Duodenal mucosa (tissue), 2 donors: ENCODE measurements around the gene BTN3A1.
"Not testable (repeated sequence)": the region's sequence is repeated elsewhere in the genome, so short reads cannot be mapped to it uniquely, and the experiment has no call there.

Experiments
- H3K27ac ChIP-seq: one replicate; pipeline ENCODE4 v1.7.0; 2013; ENCODE audit warnings: low read depth, low read length
- H3K27me3 ChIP-seq, 2 donors: one replicate each; pipeline ENCODE4 v1.7.0; 2013; ENCODE audit warnings: low read length in 2 of 2, control low read depth in 1 of 2; ENCODE audit not compliant: insufficient read depth in 2 of 2, control insufficient read depth in 1 of 2
- H3K36me3 ChIP-seq, 2 donors: one replicate each; pipeline ENCODE4 v1.7.0; 2013; ENCODE audit warnings: low read length in 2 of 2, control low read depth in 1 of 2; ENCODE audit not compliant: insufficient read depth in 2 of 2, control insufficient read depth in 1 of 2
- H3K4me1 ChIP-seq, 2 donors: one replicate each; pipeline ENCODE4 v1.7.0; 2013; ENCODE audit warnings: low read length in 2 of 2, control low read depth in 1 of 2; ENCODE audit not compliant: insufficient read depth in 2 of 2, control insufficient read depth in 1 of 2
- H3K4me3 ChIP-seq, 2 donors: one replicate each; pipeline ENCODE4 v1.7.0; 2013; ENCODE audit warnings: low read length in 2 of 2, low read depth in 1 of 2
- H3K9ac ChIP-seq, 2 donors: one replicate each; pipeline ENCODE4 v1.7.0; 2013; ENCODE audit warnings: low read length in 2 of 2, low read depth in 1 of 2
- H3K9me3 ChIP-seq, 2 donors: one replicate each; pipeline ENCODE4 v1.7.0; 2013; ENCODE audit warnings: low read length in 2 of 2, control low read depth in 1 of 2; ENCODE audit not compliant: control insufficient read depth in 1 of 2

Gene BTN3A1

DNA sequence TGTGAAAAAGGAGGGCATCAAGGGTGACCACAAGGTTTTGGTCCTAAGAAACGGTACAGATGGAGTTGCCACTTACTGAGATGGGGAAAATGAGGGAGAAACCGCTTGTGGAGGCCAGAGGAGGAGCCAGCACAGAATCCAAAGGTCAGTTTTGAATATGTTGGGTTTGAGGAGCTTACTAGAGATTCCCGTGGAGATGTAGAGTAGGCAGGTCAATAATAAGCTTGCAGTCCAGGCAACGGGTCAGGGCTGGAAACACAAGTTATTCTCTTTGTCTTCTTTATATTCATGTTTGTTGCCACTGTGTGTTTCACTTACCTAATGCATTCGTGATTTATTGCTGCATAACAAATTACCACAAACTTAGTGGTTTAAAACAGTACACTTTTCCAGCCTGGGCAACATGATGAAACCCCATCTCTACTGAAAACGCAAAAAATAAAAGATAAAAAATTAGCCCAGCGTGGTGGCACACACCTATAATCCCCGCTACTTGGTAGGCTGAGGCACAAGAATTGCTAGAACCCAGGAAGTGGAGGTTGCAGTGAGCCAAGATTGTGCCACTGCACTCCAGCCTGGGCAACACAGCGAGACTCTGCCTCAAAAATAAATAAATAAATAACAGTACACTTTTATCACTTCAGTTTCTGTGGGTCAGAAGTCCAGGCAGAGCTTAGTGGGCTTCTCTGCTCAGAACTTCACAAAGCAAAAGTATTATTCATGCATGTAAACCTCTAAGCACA, 39.8 kb upstream of the BTN3A1 start:
- no peak overlapping the region for H3K4me3 ChIP-seq
- no peak overlapping the region for H3K27ac ChIP-seq
- no peaks in the 10 kb centered on the region for H3K27me3 ChIP-seq
- H3K4me1 ChIP-seq = peaks cover 22 to 26% of the 10 kb centered on the region in 2 donors
- H3K36me3 ChIP-seq = no peaks in the 10 kb centered on the region
- H3K9ac ChIP-seq = no peak overlapping the region
- H3K9me3 ChIP-seq = no peaks in the 10 kb centered on the region

DNA sequence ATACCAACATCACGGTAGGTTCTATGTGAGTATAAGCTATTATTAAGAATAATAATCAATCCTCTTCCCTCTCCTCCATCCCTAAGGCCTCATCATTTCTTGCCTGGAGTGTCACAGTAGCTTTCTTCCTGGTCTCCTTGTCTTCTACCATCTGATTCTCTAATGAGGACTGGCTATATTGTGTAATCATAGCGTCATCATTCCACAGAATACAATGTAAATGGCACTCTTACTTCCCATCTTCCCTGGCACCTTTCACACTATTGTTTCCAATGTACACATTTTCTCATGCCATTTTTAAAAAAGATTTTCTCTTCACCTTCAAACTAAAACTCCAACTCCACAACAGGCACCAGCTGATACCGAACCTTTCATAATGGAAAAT, 39.2 kb upstream of the BTN3A1 start:
- H3K9me3 ChIP-seq = no peaks in the 10 kb centered on the region
- H3K27ac ChIP-seq = no peak overlapping the region

DNA sequence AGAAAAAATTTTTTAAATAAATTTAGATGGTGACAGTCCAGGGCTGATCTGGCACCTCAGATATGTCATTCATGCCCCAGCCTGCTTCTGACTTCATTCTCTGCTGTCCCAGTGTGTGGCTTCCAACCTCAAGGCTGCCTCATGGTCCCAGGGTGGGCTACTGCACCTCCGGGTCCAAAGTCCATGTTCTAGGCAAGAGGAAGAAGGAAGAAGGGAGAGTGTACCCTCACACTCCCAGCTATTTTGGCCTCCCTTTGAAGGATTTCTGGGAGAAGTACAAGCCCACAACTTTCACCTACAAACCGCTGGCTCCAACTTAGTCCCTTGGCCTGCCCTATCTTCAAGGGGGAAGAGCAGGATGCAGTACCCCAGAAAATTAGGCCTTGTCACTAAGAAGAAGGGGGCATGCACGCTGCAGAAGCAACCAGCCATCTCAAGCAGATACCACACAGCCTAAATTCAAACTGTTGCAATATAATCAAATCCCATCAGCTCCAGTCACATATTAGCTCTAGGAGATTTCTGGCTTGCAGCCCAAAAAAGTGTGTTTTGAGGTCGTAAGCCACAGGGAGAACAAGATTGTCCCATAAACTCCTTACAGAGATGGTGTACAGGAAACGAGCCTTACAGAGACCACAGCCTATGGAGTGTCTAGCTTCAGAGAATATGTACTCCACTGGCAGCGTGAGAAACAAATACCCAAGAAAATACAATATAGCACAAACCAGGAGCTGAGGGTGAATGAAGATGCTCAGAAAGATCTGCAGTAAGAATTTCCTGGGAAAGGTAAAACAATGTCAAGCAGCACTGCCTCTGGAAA, 38.0 kb upstream of the BTN3A1 start:
- Histone ChIP-seq H3K9ac (peak overlapping the region; percentile 79 to 96), H3K4me1 (peaks cover 23 to 26% of the 10 kb centered on the region in 2 donors), H3K4me3 (peak overlapping the region; percentile 62 to 94), H3K36me3 (peaks cover 2 to 6% of the 10 kb centered on the region in 2 donors), H3K27me3 (no peaks in the 10 kb centered on the region), H3K27ac (peak overlapping the region; percentile 65), H3K9me3 (no peaks in the 10 kb centered on the region)

More for the DNA sequence above, 39.2 kb upstream of the BTN3A1 start:
- Histone ChIP-seq H3K9ac (no peak overlapping the region), H3K27me3 (no peaks in the 10 kb centered on the region), H3K4me3 (no peak overlapping the region), H3K4me1 (peaks cover 23 to 26% of the 10 kb centered on the region in 2 donors), H3K36me3 (no peaks in the 10 kb centered on the region)

DNA sequence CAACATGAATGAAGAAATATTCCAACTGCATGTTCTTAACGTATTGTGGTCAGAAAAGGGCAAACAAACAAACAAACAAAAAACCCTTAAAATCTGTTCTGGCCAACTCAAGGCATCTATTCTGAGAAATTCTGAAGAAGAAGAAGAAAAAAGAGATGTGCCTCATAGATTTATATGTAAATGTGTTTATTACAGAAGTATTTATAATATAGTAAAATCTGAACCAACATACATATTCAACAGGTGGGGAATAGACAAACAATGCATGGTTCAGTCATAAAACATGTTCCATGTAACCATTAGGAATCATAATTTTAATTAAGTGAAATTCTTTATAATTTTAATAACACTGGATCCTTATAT, 36.5 kb upstream of the BTN3A1 start:
- peaks cover 5 to 21% of the 10 kb centered on the region in 2 donors for H3K36me3 ChIP-seq
- H3K27ac ChIP-seq = peak overlapping the region; percentile 84
- peak overlapping the region; percentile 93 to 96 for H3K9ac ChIP-seq
- H3K4me1 ChIP-seq = peaks cover 26 to 31% of the 10 kb centered on the region in 2 donors
- peak overlapping the region; percentile 94 to 95 for H3K4me3 ChIP-seq
- H3K9me3 ChIP-seq = no peaks in the 10 kb centered on the region
- no peaks in the 10 kb centered on the region for H3K27me3 ChIP-seq

DNA sequence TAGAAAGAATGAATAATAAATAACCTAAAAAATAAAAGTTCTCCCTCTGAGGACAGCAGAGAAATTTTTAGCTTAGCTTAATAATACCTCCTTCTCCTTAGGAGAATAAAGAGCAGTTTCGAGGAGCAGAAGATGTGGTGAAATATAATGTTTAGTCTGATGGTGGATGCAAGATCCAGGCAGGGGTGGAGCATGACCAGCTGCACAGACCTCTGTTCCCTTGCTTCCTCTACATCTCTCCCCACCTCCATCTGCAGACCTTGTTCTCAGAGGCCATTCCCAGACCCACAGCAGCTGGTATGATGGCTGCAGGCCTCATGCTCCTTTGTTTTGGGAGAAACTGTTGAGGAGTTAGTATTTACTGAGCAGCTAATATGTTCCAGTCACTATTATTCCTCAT, 35.6 kb upstream of the BTN3A1 start:
- no peaks in the 10 kb centered on the region for H3K27me3 ChIP-seq
- H3K4me3 ChIP-seq = peak overlapping the region; percentile 8 to 95

DNA sequence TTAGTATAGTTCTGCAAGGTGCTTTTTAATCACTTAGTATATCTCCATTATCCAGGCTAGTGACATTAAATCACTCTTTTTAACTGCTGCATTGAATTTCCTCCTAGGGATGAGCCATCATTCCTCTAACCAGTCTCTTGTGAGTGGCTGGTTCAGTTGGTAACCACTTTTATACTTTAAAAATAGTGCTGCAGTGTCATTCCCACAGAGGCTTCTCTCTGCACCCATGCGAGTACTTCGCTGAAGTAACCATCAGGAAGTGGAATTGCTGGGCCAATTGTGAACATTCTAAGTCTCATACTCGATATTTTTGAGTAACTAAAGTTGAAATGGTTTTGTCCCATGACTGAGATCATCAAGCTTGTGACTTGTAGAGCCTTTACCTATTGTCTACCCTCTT, 35.0 kb upstream of the BTN3A1 start:
- peak overlapping the region; percentile 8 to 54 for H3K4me3 ChIP-seq
- no peak overlapping the region for H3K27ac ChIP-seq
- H3K9me3 ChIP-seq = no peaks in the 10 kb centered on the region
- H3K27me3 ChIP-seq = no peaks in the 10 kb centered on the region
- H3K9ac ChIP-seq = no peak overlapping the region
- H3K36me3 ChIP-seq = peaks cover 5 to 25% of the 10 kb centered on the region in 2 donors
- H3K4me1 ChIP-seq = peaks cover 24 to 27% of the 10 kb centered on the region in 2 donors

More for the DNA sequence above, 35.6 kb upstream of the BTN3A1 start:
- H3K27ac ChIP-seq = no peak overlapping the region
- H3K4me1 ChIP-seq = peaks cover 26 to 30% of the 10 kb centered on the region in 2 donors
- no peak overlapping the region for H3K9ac ChIP-seq
- no peaks in the 10 kb centered on the region for H3K9me3 ChIP-seq
- peaks cover 5 to 23% of the 10 kb centered on the region in 2 donors for H3K36me3 ChIP-seq

DNA sequence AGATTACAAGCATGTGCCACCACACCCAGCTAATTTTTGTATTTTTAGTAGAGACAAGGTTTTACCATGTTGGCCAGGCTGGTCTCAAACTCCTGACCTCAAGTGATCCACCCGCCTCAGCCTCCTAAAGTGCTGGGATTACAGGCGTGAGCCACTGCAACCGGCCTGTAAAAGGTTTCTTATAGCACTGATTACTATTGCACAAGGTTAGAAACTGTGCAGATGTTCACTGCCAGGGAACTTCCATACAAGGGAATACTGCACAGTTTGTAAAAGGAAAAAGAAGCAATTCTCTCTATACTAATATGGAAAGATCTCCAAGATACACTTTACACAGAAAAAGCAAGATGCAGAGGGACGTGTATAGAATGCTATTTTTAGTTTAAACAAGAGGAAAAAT, 30.3 kb upstream of the BTN3A1 start:
- not testable (repeated sequence) for H3K9me3 ChIP-seq, H3K4me3 ChIP-seq, H3K9ac ChIP-seq, H3K27me3 ChIP-seq, H3K27ac ChIP-seq
- H3K4me1 ChIP-seq = peaks cover 3 to 14% of the 10 kb centered on the region in 2 donors
- peaks cover 36 to 67% of the 10 kb centered on the region in 2 donors for H3K36me3 ChIP-seq

DNA sequence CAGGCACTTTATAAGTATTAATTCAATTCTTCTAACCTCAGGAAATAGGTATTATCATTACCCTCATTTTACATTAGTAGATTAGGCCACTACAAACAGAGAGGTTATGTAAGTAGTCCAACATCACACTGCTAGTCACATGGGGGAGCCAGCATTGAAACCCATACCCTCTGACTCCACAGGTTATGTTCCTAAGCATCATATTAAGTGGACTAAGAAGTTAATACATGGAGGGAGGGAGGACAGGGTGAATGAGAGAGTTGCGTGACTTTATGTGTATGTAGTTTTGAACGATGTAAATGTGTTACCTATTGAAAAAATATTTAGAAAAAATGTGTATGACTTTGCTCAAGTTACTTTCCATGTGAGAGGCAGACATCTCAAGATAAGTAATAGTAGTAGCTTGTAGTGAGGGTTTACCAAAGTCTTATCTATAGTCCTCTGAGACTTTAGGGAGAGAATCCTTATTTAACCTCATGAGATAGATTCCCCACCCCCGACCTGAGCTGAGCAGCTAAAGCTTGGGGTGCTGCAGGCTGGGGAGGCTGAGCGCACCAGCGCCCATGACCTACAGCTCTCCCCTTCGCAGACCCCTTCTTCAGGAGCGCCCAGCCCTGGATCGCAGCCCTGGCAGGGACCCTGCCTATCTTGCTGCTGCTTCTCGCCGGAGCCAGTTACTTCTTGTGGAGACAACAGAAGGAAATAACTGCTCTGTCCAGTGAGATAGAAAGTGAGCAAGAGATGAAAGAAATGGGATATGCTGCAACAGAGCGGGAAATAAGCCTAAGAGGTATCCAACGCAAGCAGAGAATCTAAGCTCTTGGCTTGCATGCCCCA, 29.5 kb upstream of the BTN3A1 start:
- Histone ChIP-seq H3K4me3 (no peak overlapping the region), H3K36me3 (peaks cover 36 to 70% of the 10 kb centered on the region in 2 donors), H3K27ac (no peak overlapping the region), H3K4me1 (peaks cover 0 to 8% of the 10 kb centered on the region in 2 donors), H3K27me3 (no peaks in the 10 kb centered on the region), H3K9me3 (no peaks in the 10 kb centered on the region), H3K9ac (no peak overlapping the region)

DNA sequence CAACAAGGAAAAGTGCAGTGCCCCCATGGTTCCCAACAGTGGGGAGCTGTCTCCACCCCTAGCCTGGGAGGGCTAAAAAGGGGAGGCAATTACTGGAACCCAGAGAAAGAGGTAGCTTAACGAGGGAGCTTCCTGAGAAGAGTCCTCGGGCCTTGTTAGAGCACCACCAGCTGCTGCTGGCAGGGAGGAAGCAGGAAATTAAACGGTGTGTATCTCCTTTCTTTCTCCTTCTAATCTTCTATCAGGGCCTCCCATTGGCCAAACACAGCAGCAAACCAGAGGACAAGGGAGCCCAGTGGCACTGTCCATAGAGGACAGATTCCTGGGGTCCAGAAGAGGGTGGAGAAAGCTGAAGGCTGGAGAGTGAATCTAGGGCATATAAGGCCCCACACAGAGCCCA, 26.8 kb upstream of the BTN3A1 start:
- Histone ChIP-seq H3K4me3 (no peak overlapping the region), H3K36me3 (peaks cover 32 to 54% of the 10 kb centered on the region in 2 donors), H3K27ac (no peak overlapping the region), H3K27me3 (no peaks in the 10 kb centered on the region), H3K9me3 (no peaks in the 10 kb centered on the region), H3K9ac (no peak overlapping the region), H3K4me1 (peaks cover 0 to 3% of the 10 kb centered on the region in 2 donors)
